ENCODE data around the gene CBX5.
"Not testable (repeated sequence)": the region's sequence is repeated elsewhere in the genome, so short reads cannot be mapped to it uniquely, and the experiment has no call there.

CBX5 gene

DNA sequence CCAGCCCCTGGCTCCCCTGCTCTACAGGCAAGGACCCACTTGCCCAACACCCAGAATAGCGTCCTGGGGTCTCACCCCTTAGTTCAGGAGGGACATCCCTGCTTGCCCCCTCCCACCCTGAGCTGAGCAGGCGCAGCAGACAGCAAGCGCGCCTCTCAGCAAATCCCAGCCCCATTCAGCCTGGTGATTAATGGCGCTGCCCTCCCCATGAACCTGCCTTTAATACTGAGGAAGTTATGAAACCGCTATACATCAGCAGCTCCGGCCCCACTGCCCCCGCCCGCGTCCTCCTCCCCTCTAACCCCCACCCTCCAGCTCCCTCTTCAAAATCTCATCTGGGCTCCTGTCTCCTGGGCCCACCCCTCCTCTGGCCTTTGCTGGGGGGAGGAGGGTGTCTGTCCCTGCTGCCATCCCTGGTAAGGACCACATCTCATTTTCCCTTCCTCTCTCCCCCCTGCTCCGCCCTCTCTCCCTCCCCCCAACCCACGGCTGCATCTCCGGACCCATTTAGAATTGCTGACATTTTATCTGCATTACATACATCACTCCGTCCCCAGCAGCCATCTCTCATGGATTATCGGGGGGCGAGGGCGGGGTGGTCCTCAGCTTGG lies 84.1 kb downstream of the CBX5 start:
- DNase-seq, result no peak

GRCh38 chr12:54195080-54195736 lies 84.7 kb downstream of the CBX5 start:
- no peak for DNase-seq

DNA sequence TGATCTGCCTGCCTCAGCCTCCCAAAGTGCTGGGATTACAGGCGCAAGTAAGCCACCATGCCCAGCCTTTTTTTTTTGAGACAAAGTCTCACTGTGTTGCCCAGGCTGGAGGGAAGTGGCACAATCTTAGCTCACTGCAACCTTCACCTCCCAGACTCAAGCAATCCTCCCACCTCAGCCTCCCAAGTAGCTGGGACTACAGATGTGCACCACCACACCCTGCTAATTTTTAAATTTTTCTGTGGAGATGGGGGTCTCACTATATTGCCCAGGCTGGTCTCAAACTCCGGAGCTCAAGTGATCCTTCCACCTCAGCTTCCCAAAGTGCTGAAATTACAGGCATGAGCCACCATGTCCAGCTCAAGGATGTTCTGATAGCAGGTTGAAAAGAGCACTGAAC lies 85.3 kb downstream of the CBX5 start:
- not testable (repeated sequence) for DNase-seq

GRCh38 chr12:54193434-54193833 lies 86.5 kb downstream of the CBX5 start:
- DNase-seq, result no peak

DNA sequence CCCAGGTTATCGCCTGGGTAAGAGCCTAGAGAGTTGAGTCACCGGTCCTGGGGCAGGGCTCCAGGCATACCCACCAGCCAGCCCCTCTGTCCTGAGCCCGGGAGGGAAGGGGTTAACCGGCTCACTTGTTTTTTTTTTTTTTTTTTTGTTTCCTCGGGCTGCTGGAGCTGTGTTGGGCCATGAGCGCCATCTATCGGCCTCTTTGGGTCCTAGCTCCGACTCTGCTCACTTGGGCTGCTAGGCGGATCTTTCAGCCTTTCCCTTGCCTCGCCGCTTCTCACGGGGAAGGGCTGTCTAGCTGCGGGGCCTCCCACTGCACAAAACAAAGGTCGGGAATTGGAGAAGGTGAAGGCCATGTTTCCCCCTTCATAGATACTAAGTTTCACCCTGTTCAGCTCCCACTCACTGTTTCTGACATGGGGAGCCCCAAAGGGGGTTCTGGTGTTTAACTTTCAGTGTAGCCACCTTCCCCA lies 88.3 kb downstream of the CBX5 start:
- DNase-seq, result peak; percentile 81

DNA sequence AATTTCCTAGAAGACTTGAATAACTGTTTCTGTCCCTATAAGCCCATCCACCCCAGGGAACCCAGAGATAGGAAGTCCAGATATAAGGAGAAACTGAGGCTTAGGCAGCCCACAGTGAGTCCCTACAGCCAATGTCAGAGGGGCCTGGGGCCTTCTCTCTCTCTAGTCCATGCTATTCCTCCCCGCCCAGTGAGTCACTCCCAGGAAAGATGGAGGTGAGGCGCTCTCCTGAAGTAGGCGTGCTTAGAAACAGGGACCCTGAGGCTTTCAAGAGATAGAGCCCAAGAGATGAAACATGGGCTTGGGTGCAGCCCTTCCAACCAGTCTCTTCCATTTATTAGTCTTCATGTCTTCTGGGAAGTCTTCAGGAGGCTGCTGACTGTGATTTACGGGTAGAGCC lies 88.8 kb downstream of the CBX5 start:
- DNase-seq, result no peak

DNA sequence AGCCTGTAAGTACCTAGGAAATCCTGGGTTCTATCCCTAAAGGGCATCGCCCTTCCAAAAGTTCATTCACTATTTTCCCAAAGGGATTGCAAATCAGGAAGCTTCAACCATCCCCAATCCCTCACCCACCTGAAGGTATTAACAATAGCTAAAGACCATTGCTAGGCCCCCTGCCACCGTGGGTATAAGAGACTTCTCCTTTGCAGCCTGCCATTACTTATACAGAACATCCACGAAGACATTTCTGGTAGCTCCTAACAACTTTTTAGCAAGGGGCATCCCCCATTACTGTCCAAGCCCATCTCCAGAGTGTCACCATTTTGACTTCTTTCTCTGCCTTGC lies 90.8 kb downstream of the CBX5 start:
- DNase-seq, result no peak

DNA sequence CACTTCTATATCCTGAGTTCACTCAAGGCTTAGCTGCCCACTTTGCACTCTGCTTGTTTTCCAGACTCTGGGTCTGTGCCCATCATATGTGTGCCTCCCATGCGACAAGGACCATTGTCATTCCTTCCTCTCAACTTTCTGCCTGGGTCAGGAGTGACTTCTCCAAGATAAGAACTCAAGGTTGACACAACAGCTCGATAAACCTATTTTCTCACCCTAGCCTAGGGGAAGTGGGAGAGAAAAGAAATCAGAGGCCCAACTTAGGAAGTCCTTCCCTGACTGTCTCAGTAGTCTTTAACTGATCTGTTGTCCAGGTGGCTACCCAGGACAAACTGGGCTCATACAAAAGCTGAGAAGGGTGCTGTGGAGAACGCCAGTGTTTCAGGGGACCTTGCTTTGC lies 92.8 kb downstream of the CBX5 start:
- DNase-seq, result no peak

DNA sequence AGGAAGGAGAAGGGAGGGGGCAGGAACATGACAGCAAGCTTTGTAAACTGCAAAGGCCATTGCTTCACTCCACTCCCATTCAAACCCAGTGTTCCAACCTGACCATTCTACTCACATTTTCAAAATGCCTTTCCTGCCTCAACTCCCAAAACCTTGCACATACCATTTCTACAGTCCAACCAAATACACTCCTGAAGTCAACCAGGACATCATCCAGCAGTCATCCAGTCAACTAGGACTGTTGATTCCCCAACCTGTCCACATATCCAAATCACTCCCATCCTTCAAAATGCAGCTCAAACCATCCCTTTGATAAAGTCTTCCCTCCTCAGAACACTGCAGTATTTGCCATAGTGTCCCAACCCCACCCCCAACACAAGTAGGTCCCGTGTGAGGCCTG lies 94.0 kb downstream of the CBX5 start:
- no peak for DNase-seq

- not testable (repeated sequence) for DNase-seq
Observed at GRCh38 chr12:54185297-54185696, 94.6 kb downstream of the CBX5 start.

DNA sequence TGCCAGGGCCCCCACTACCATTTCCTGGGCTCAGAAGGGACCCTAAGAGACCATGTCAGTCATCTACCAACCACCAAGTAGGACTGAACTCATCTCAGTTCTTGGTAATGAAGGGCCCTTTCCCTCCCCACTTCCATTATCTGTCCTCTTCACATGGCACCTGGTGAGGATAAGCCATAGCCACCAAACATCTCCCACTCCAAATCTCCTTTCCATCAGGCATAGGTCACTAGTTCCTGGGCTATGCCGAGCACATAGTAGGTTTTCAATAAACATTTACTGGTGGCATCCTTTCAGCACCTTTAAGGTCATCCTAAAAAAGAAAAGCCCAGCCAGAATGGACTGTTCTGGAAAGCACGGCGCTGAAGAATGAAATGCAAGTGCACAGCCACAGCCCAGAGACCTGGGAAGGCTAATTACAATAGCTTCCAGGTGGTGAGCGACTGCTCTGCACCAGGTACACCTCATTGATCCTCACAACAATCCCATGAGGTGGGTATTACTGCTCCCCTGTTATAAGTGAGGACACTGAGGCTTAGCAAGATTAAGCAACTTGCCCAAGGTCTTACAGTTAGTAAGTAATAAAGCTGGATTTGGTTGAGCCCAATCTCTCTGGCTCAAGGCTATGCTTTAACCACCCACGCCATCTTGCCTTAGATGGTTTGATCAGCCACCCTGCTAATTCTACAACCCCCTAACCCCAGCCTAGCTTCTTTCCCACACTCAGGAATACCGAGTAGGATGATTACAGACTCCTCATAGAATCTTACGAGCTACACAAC lies 95.7 kb downstream of the CBX5 start:
- no peak for DNase-seq

DNA sequence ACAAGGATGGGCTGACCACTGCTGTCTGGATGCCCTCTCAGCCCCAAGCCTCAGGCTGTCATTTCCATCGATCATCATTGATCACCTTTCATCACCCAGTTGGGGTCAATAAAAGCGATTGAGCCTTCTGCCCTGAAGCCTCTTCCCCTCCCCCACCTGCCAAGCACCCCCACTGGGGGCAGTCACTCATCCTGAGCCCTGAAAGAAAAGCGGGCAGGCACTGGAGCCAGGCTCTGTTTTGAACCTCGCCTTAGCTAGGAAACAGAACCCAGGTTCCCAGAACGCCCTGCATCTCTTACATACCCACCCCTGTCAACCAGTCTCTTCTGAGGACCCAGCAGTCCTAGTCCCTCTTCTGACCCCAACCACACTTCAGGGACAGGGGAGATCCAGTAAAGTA lies 96.9 kb downstream of the CBX5 start:
- DNase-seq, result no peak

- no peak for DNase-seq
Observed at GRCh38 chr12:54182086-54182485, 97.8 kb downstream of the CBX5 start.
